ENCODE results near the gene FAM131C.
A peak's percentile ranks its signal among the peaks of the same experiment; 100 is the strongest.
"Not testable (repeated sequence)": the region's sequence is repeated elsewhere in the genome, so short reads cannot be mapped to it uniquely, and the experiment has no call there.

The FAM131C gene

DNA sequence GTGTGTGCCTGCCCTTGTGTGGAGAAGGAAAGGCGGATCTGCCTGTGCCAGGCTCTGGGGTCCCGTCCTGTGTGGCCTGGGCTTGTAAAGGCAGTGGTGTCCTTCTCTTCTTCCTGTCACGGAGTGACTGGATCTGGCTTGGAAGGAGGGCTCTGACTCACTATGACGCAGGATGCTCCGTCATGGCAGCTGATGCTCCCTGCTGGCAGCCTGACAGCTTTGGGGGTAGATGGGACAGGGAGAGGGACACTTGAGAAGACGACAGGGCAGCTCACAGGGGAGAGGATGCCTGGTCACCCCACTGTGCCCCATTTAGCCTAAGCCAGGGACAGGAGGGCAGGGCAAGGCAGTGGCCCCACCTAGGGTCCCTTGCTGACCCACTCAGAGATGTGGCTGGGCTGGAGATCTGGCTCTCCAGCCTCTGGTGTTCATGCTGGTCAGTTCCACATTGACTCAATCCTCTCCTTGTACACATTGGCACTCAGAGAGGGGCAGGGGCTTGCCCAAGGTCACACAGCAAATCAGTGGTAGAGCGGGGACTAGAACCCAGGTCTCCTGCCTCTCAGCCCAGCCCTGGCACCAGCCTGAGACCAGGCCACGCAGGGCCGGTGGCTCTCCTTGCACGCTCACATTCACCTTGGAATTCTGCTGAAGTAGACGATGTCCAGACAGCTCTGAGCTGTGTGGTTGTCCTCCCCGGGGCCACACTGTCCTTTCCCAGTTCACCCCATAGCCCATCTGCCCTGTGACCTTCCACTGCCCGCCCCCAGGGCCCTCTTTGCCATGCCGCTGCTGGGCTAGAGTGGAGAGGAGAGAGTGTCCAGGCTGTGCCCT, 2.8 kb upstream of the FAM131C start:
- DNase-seq: no peak

GRCh38 chr1:16075337-16076030, 2.0 kb upstream of the FAM131C start:
- no peak for DNase-seq

- DNase-seq: no peak
These were observed 766 bp upstream of the FAM131C start for GRCh38 chr1:16074217-16074616.

DNA sequence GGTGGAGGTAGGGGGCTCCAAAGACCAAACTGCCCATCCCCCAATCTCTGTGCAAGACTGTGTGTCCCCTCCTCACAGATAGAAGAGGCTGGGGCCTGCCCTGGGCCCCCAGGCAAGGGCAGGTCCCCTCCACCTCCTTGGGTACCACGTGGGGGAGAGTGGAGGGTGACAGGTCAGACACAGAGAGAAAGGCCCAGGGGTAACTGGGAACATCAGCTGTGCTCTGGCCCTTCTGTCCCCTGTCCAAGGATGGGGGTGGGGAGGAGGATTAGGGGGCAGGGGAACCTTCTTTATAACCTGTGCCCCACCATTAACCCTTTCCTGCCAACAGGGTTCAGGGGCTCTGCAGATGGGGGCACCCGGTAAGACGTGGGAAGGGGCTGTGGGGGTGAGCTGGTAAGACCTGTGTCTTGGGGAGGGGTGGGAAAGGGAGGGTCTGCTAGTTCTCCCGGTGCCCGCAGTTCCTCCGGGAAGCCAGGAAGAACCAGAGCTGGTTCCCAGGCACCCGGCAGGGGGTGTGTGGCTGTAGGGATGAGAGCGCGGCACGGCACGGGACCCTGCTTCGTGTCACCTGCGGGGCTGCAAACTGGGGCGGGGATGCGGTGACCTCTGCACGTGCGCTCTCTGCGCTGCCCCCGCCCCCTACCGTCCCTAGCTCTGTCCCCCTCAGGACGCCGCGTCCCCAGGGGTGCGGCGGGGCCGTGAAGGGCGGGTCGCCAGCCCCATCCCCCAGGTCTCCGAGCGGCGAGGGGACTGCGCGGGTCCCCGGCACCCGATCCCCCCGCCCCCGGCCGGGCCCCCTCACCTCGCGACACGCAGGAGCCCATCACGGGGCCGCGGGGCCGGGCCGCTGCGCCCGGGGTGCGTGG, 601 bp downstream of the FAM131C start:
- DNase-seq: peak in 1 of 2 experiments; percentile 29

DNA sequence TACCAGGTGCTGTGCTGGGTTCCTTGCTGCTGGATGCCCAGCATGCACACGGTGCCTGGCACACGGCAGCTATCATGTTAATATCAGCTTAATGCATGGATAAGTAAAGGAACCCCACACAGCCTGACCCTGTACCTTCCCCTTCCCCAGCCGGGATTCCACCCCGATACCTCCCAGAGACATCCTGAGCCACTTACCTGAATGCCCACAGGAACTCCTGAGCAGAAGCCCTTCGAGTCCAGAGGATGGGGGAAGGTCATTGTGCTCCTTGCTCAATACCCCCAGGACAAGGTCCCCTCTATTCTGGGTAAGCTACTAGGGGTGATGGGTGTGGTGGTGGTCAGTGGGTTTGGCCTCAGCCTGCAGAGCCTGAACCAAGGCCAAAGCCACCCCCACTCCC, 1.4 kb downstream of the FAM131C start:
- DNase-seq: no peak

- DNase-seq: no peak
These were observed 1.8 kb downstream of the FAM131C start for GRCh38 chr1:16071614-16072013.

DNA sequence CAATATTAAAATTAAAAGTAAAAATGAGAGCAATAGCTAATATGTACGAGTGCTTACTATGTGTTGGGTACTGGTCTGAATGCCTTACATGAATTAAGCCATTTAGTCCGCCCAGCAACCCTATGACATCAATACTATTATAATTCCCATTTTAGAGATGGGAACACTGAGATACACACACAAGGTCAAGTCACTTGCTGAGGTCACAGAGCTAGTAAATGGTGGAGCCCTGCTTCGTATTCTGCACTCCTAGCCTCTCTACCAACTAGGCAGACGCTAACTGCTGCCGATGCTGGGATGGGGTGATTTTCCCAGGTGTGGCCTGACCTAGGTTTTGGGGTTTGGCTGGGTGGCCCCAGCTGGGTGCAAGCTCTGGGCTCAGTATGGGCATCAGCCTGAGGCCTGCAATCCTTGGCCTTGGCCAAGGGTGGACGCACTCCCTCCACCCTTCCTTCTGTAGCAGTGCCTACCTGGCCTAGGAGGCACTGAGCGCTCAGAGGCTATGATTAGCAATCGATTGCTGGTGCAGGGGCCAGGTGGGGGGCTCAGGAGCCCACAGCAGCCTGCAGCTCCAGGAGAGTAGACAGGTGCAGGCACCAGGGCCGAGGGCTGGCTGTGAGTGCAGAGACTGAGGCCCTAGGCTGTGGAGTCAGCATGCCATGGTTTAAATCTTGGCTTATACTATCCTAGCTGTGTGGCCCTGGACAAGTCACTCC, 2.7 kb downstream of the FAM131C start:
- DNase-seq: no peak

GRCh38 chr1:16068356-16069270, 4.8 kb downstream of the FAM131C start:
- no peak for DNase-seq

GRCh38 chr1:16067933-16068332, 5.5 kb downstream of the FAM131C start:
- no peak for DNase-seq

GRCh38 chr1:16067127-16067768, 6.2 kb downstream of the FAM131C start:
- DNase-seq: no peak

GRCh38 chr1:16066245-16066644, 7.2 kb downstream of the FAM131C start:
- DNase-seq: no peak

GRCh38 chr1:16065269-16065576, 8.2 kb downstream of the FAM131C start:
- no peak for DNase-seq

- DNase-seq: no peak
These were observed 8.7 kb downstream of the FAM131C start for GRCh38 chr1:16064536-16065268.

DNA sequence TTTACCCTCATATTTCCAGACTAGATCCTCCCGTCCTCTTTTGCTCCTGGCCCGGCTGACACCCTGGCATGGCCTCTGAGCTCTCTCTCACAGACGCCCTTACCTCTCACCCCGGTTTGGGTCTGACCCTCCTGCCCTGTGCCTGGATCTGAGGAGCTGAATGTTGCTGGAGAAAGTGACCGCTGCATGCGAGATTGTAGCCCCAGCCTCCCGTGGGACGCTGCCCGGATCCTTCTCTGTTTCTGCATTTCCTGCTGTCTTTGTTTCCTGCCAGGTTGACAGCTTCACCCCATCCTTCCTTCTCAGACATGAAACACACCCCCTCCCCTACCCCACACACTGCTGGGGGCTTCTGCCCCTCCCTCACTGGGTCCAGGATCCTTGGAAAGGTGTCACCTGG, 9.5 kb downstream of the FAM131C start:
- no peak for DNase-seq

DNA sequence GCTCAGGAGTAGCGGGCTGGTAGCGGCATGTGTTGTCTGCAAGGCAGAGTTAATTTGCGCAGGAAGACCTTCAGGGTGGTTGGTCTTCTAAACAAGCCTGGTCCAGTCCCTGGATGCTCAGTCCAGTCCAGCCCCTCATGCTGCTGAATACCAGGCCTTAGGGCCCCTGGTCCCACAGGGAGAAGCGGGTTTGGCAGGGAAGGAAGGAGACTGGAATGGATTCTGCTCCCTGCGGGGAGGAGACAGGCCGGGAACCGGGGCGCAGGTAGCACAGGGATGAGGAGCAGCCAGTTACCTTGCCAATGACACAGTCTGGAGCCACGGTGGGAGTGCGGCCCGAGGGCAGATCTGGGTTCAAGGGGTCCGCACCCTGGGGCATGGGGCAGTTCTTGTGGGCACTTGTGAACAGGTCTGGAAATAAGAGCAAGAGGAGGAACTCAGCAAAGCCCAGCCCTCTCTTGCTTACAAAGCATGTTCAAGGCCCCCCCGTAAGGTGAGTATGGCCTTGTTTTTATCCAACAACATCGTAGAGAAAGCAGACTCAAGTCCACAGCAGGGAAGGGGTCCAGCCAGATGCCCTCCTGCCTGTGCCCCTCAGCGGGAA, 10.1 kb downstream of the FAM131C start:
- DNase-seq: no peak

- not testable (repeated sequence) for DNase-seq
These were observed 10.8 kb downstream of the FAM131C start for GRCh38 chr1:16062687-16063075.

DNA sequence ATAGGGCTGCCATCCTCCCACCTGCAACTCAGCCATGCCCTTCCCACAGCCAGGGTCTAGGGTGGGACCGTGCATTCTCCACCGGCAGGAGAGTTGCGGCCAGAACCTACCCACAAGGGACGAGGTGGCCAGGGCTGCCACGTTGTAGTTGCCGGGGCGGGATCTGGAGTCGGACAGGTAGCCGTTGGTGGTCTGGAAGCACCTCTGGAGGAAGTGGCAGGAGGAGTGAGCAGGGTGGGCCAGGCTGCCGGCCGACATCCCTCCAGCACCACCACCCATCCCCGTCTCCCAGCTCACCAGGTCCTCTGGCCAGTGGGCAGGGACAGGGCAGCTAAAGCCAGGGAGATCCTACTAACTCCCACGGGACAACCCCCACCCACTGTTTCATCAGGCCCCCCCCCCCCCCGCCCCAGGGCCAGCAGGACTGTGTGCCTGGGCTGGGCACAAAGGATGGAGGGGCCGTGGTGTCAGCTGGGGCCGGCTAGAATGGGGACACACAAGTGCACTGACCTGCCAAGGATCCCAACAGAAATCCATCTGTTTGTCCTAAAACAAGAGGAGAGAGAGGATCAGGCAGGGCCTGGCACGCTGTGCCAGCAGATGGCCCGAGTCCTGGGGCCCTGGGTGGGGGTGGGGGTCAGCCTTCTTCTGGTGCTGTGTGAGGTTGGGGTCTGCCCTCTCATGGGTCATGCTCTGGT, 11.3 kb downstream of the FAM131C start:
- not testable (repeated sequence) for DNase-seq

DNA sequence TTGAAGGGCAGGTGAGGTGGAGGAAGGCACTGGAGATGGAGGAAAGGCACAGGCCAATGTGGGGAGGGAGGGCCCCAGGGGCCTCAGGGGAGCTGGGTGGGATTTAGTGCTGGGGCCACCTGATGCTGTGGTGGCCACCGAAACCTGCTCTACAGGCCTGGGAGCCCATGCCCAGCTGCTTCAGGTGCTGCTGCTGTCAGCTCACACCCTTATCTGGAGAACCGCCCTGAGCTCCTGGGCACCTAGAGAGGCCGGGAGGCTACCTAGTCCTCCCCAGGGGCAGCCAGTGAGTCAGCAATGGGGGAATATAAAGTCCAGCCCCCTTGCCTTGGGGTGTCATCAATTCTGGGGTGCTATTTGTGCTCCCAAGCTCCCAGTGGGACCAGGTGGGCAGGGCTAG, 12.2 kb downstream of the FAM131C start:
- no peak for DNase-seq

DNA sequence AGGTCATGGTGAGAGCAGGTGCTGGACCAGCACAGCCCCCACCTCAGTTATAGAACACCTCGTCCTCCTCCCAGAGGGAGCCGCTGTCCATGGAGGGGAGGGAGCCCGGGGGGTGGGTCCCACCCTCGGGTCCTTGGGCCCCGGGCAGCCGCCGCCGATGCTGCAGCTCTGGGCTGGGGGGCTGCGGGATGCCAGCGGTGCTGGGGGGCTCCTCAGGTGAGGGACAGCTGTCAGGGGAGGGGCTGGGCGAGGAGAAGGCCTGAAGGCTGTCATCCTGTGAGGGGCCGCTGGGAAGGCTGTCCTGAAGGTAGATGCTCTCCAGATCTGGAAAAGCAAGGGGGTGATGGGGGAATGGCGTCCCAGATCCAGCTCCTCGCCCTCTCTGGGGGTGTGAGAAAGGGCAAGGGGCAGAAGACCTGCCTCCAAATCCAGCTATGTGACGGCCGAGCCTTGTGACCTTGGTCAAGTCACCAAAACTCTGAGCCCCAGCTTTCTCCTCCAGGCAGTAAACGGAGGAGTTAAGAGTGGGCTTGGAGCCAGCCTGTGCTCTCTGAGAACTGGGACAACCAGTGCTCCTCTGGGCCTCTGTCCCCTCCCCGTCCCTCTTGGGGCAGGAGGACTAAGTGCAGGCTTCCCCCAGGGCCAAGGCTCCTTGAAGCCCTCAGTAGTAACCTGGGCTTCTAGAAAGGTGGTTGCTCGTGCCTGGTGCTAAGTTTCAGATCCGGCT, 14.9 kb downstream of the FAM131C start:
- DNase-seq: not testable (repeated sequence)
